HG03460 (cell line): ENCODE data around the gene SSTR3.
A peak's percentile ranks its signal among the peaks of the same experiment; 100 is the strongest.

Source experiments
- ATAC-seq: cut with Tn5 transposase; IDR thresholded peaks from one replicate; pipeline ENCODE4 v1.9.1; 2021; ENCODE audit not compliant: unreplicated experiment

SSTR3 gene

GRCh38 chr22:37169406-37169805, 42.9 kb downstream of the SSTR3 start:
- no peak for ATAC-seq

- ATAC-seq = no peak
Observed at GRCh38 chr22:37167981-37168647, 44.2 kb downstream of the SSTR3 start.

GRCh38 chr22:37167176-37167980, 44.9 kb downstream of the SSTR3 start:
- ATAC-seq = no peak

GRCh38 chr22:37166675-37167066, 45.6 kb downstream of the SSTR3 start:
- ATAC-seq = no peak

GRCh38 chr22:37165940-37166674, 46.2 kb downstream of the SSTR3 start:
- no peak for ATAC-seq

- no peak for ATAC-seq
Observed at GRCh38 chr22:37165066-37165465, 47.2 kb downstream of the SSTR3 start.

GRCh38 chr22:37164505-37164887, 47.8 kb downstream of the SSTR3 start:
- no peak for ATAC-seq

GRCh38 chr22:37163575-37164504, 48.4 kb downstream of the SSTR3 start:
- peak; percentile 38 for ATAC-seq

- no peak for ATAC-seq
Observed at GRCh38 chr22:37163096-37163489, 49.2 kb downstream of the SSTR3 start.

- ATAC-seq = peak; percentile 63
Observed at GRCh38 chr22:37162221-37163095, 49.8 kb downstream of the SSTR3 start.

- no peak for ATAC-seq
Observed at GRCh38 chr22:37161443-37161842, 50.8 kb downstream of the SSTR3 start.

- no peak for ATAC-seq
Observed at GRCh38 chr22:37160027-37160426, 52.2 kb downstream of the SSTR3 start.

GRCh38 chr22:37158963-37159290, 53.4 kb downstream of the SSTR3 start:
- no peak for ATAC-seq

- no peak for ATAC-seq
Observed at GRCh38 chr22:37157516-37158285, 54.6 kb downstream of the SSTR3 start.

- no peak for ATAC-seq
Observed at GRCh38 chr22:37156686-37157435, 55.4 kb downstream of the SSTR3 start.

- ATAC-seq = no peak
Observed at GRCh38 chr22:37155971-37156370, 56.3 kb downstream of the SSTR3 start.

GRCh38 chr22:37154925-37155712, 57.2 kb downstream of the SSTR3 start:
- no peak for ATAC-seq
